Measurements from ENCODE around the gene TSPAN16. TPM values are rescaled to one million over a fixed set of nuclear protein-coding genes. Genes with fewer than 3 reads are reported as not detected.

Gene TSPAN16
- total RNA-seq, 1 experiment from 2014 or later = not detected

DNA sequence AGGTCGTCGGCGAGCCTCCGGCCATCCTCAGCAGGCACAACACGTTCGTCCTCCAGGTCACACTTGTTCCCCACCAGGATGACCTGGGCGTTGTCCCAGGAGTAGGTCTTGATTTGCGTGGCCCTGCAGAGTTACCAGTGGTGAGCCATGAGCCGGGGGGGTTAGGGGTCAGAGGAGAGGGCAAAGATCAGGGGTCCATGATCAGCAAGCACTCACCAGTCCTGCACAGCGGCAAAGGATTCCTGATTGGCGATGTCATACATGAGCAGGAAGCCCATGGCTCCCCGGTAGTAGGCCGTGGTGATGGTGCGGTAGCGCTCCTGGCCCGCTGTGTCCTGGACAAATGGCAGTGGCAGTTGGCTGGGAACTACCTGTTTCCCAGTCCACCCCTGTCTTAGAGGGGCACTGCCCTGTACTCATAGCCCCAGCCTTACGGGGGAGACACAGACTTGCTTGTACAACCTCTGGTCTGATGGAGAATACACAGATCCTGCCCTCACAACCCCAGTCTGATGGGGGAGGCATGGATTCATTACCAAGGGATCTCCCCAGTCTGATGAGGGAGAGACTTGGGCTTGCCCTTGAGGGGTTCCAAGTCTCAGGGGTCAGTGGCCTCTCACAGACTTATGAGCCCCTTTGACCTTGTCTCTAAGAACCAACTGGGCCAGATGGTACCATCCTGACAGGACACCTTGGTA, 39.6 kb downstream of the TSPAN16 start:
- H3K23ac ChIP-seq (ENCODE audit: insufficient read length, low read depth, low read length) = no peak overlapping the region
- H3K18ac ChIP-seq (ENCODE audit: insufficient read length, low read depth, low read length) = no peak overlapping the region
- H3K79me1 ChIP-seq (ENCODE audit: insufficient read depth, low read depth, low read length, poor library complexity, severe bottlenecking) = no peaks in the 10 kb centered on the region
- no peaks in the 10 kb centered on the region for H3K4me1 ChIP-seq (ENCODE audit: insufficient read depth, low read length)
- no peak overlapping the region for H3K14ac ChIP-seq (ENCODE audit: insufficient read depth, low read length)
- peaks cover 7% of the 10 kb centered on the region in 2 experiments for H3K4me1 Mint-ChIP-seq
- H4K91ac ChIP-seq (ENCODE audit: insufficient read length, low read depth, low read length) = no peak overlapping the region
- no peak overlapping the region for H2AFZ ChIP-seq (ENCODE audit: low read length)
- DNase-seq = no peak
- H2BK20ac ChIP-seq (ENCODE audit: low read depth, low read length, poor library complexity, severe bottlenecking) = no peak overlapping the region
- no peaks in the 10 kb centered on the region for H3K79me2 ChIP-seq (ENCODE audit: insufficient read depth, low read length)
- no peak overlapping the region for H2BK120ac ChIP-seq (ENCODE audit: low read depth, low read length, poor library complexity, severe bottlenecking)
- H3K27ac Mint-ChIP-seq = no peak overlapping the region
- no peak overlapping the region for H3K4me3 Mint-ChIP-seq
- no peaks in the 10 kb centered on the region for H4K20me1 ChIP-seq (ENCODE audit: control insufficient read depth, insufficient read depth, insufficient read length)
- no peak overlapping the region for H3T11ph ChIP-seq (ENCODE audit: low read length)
- no peak overlapping the region for H4K5ac ChIP-seq (ENCODE audit: insufficient read length, low read depth, low read length)
- H3K27me3 ChIP-seq (ENCODE audit: insufficient read depth, low read length) = no peaks in the 10 kb centered on the region
- H3K36me3 Mint-ChIP-seq (ENCODE audit: insufficient read depth in 1 of 3, low read depth in 3 of 3) = peaks cover 16 to 46% (median 43%) of the 10 kb centered on the region in 3 experiments
- no peak overlapping the region for H3K27ac ChIP-seq (ENCODE audit: insufficient read length, low read depth, low read length)
- no peak overlapping the region for H2BK15ac ChIP-seq (ENCODE audit: low read depth, low read length)
- H3K27me3 Mint-ChIP-seq (ENCODE audit: low read depth) = peaks cover 3% of the 10 kb centered on the region; the same call in 1 of the 2 replicates
- H3K56ac ChIP-seq (ENCODE audit: insufficient read length, low read depth, low read length) = no peak overlapping the region
- H3K9me3 Mint-ChIP-seq = no peaks in the 10 kb centered on the region; a peak in 1 of 5 replicates
- WGBS (ENCODE audit: extremely low coverage, insufficient read length, low lambda C conversion rate) = no CpG with 5 or more reads among the region's 17 CpGs
- H3K9me3 ChIP-seq (ENCODE audit: control insufficient read depth, low read depth, low read length) = no peaks in the 10 kb centered on the region
- peaks cover 8% of the 10 kb centered on the region for H3K23me2 ChIP-seq (ENCODE audit: insufficient read length, low read depth, low read length, poor library complexity, severe bottlenecking)
- no peak overlapping the region for H2AK5ac ChIP-seq (ENCODE audit: insufficient read length, low read length)
- no peak overlapping the region for H2BK12ac ChIP-seq (ENCODE audit: insufficient read length, low read depth, low read length)
- no peak overlapping the region for H3K4ac ChIP-seq (ENCODE audit: low read depth, low read length)
- no peak for TF ChIP-seq CTCF (conservative IDR thresholded peaks at IDR 0.05)
- no peak overlapping the region for H4K8ac ChIP-seq (replicated peaks; ENCODE audit: insufficient read length, low read depth, low read length)
- no peak overlapping the region for H3K9ac ChIP-seq (ENCODE audit: extremely low read depth, insufficient read length, low read length)
- H2BK5ac ChIP-seq (ENCODE audit: insufficient read length, low read length) = no peak overlapping the region
- H3K4me2 ChIP-seq (ENCODE audit: insufficient read depth, insufficient read length, low read length) = no peak overlapping the region

Measured in H9 (cell line).